ENCODE data around the gene MTNR1A.

- TF ChIP-seq EZH2 (IDR thresholded peaks at IDR 0.05; ENCODE audit: low read depth, unreplicated experiment) (no peak), POLR2AphosphoS5 (IDR thresholded peaks at IDR 0.05; ENCODE audit: low read depth) (no peak), EZH2phosphoT487 (IDR thresholded peaks at IDR 0.05; ENCODE audit: unreplicated experiment) (no peak), REST (IDR thresholded peaks at IDR 0.05; ENCODE audit: unreplicated experiment) (no peak), JUNB (IDR thresholded peaks at IDR 0.05; ENCODE audit: unreplicated experiment) (no peak)
- TF ChIP-seq, protein P1, sequence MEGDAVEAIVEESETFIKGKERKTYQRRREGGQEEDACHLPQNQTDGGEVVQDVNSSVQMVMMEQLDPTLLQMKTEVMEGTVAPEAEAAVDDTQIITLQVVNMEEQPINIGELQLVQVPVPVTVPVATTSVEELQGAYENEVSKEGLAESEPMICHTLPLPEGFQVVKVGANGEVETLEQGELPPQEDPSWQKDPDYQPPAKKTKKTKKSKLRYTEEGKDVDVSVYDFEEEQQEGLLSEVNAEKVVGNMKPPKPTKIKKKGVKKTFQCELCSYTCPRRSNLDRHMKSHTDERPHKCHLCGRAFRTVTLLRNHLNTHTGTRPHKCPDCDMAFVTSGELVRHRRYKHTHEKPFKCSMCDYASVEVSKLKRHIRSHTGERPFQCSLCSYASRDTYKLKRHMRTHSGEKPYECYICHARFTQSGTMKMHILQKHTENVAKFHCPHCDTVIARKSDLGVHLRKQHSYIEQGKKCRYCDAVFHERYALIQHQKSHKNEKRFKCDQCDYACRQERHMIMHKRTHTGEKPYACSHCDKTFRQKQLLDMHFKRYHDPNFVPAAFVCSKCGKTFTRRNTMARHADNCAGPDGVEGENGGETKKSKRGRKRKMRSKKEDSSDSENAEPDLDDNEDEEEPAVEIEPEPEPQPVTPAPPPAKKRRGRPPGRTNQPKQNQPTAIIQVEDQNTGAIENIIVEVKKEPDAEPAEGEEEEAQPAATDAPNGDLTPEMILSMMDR (conservative IDR thresholded peaks at IDR 0.05; ENCODE audit: low read depth in 2 of 2), result no peak
- TF ChIP-seq, protein P2, sequence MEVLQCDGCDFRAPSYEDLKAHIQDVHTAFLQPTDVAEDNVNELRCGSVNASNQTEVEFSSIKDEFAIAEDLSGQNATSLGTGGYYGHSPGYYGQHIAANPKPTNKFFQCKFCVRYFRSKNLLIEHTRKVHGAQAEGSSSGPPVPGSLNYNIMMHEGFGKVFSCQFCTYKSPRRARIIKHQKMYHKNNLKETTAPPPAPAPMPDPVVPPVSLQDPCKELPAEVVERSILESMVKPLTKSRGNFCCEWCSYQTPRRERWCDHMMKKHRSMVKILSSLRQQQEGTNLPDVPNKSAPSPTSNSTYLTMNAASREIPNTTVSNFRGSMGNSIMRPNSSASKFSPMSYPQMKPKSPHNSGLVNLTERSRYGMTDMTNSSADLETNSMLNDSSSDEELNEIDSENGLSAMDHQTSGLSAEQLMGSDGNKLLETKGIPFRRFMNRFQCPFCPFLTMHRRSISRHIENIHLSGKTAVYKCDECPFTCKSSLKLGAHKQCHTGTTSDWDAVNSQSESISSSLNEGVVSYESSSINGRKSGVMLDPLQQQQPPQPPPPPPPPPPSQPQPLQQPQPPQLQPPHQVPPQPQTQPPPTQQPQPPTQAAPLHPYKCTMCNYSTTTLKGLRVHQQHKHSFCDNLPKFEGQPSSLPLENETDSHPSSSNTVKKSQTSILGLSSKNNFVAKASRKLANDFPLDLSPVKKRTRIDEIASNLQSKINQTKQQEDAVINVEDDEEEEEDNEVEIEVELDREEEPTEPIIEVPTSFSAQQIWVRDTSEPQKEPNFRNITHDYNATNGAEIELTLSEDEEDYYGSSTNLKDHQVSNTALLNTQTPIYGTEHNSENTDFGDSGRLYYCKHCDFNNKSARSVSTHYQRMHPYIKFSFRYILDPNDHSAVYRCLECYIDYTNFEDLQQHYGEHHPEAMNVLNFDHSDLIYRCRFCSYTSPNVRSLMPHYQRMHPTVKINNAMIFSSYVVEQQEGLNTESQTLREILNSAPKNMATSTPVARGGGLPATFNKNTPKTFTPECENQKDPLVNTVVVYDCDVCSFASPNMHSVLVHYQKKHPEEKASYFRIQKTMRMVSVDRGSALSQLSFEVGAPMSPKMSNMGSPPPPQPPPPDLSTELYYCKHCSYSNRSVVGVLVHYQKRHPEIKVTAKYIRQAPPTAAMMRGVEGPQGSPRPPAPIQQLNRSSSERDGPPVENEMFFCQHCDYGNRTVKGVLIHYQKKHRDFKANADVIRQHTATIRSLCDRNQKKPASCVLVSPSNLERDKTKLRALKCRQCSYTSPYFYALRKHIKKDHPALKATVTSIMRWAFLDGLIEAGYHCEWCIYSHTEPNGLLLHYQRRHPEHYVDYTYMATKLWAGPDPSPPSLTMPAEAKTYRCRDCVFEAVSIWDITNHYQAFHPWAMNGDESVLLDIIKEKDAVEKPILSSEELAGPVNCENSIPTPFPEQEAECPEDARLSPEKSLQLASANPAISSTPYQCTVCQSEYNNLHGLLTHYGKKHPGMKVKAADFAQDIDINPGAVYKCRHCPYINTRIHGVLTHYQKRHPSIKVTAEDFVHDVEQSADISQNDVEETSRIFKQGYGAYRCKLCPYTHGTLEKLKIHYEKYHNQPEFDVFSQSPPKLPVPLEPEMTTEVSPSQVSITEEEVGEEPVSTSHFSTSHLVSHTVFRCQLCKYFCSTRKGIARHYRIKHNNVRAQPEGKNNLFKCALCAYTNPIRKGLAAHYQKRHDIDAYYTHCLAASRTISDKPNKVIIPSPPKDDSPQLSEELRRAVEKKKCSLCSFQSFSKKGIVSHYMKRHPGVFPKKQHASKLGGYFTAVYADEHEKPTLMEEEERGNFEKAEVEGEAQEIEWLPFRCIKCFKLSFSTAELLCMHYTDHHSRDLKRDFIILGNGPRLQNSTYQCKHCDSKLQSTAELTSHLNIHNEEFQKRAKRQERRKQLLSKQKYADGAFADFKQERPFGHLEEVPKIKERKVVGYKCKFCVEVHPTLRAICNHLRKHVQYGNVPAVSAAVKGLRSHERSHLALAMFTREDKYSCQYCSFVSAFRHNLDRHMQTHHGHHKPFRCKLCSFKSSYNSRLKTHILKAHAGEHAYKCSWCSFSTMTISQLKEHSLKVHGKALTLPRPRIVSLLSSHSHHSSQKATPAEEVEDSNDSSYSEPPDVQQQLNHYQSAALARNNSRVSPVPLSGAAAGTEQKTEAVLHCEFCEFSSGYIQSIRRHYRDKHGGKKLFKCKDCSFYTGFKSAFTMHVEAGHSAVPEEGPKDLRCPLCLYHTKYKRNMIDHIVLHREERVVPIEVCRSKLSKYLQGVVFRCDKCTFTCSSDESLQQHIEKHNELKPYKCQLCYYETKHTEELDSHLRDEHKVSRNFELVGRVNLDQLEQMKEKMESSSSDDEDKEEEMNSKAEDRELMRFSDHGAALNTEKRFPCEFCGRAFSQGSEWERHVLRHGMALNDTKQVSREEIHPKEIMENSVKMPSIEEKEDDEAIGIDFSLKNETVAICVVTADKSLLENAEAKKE (CRISPR knock-in tag; IDR thresholded peaks at IDR 0.05), result no peak
Observed at GRCh38 chr4:186516287-186516686, 39.1 kb downstream of the MTNR1A start.
